22Rv1 (cell line): ENCODE measurements around the gene STRIP1.

Experiments
- ZFX ChIP-seq: fragments of 450-650 bp; IDR thresholded peaks from 2 replicates; pipeline ENCODE4 v1.6.1; 2017; ENCODE audit warnings: antibody characterized with exemption, borderline replicate concordance
- TF ChIP-seq, protein P1 (sequence below): fragments of 450-650 bp; IDR thresholded peaks from 2 replicates; pipeline ENCODE4 v1.5.1; 2017; ENCODE audit warnings: mild to moderate bottlenecking

- TF ChIP-seq, protein P1, sequence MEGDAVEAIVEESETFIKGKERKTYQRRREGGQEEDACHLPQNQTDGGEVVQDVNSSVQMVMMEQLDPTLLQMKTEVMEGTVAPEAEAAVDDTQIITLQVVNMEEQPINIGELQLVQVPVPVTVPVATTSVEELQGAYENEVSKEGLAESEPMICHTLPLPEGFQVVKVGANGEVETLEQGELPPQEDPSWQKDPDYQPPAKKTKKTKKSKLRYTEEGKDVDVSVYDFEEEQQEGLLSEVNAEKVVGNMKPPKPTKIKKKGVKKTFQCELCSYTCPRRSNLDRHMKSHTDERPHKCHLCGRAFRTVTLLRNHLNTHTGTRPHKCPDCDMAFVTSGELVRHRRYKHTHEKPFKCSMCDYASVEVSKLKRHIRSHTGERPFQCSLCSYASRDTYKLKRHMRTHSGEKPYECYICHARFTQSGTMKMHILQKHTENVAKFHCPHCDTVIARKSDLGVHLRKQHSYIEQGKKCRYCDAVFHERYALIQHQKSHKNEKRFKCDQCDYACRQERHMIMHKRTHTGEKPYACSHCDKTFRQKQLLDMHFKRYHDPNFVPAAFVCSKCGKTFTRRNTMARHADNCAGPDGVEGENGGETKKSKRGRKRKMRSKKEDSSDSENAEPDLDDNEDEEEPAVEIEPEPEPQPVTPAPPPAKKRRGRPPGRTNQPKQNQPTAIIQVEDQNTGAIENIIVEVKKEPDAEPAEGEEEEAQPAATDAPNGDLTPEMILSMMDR, result no peak
- TF ChIP-seq ZFX, result no peak
Observed at GRCh38 chr1:110059133-110059863, 24.9 kb downstream of the STRIP1 start.
